WTC11 (cell line): ENCODE results near the gene CHST15. TPM values are rescaled to one million over a fixed set of nuclear protein-coding genes. Genes with fewer than 3 reads are reported as not detected.

Experiments
- ATAC-seq: fragments of 200-7000 bp; cut with Tn5 transposase; 2 replicates; pipeline ENCODE4 v1.10.0; 2021; ENCODE audit warnings: mild to moderate bottlenecking, moderate library complexity
- CTCF ChIA-PET: fragments of 300-600 bp; sonication (Branson Sonifier 250); formaldehyde crosslinking; loops from one replicate; lab custom pipeline; 2021; ENCODE audit warnings: antibody characterized with exemption; lab: Charles Lee
- POLR2A ChIA-PET: fragments of 350-600 bp; sonication (Branson Sonifier 250); formaldehyde crosslinking; loops from one replicate; lab custom pipeline; 2021; ENCODE audit warnings: antibody characterized with exemption; lab: Charles Lee
- DNase-seq: peaks from one replicate; pipeline ENCODE4 v3.0.0; 2021; ENCODE audit warnings: low spot score
- H3K27ac Mint-ChIP-seq: 2 replicates; pipeline ENCODE4 v1.8.0; 2021; ENCODE audit warnings: mixed read lengths
- H3K27me3 Mint-ChIP-seq: 2 replicates; pipeline ENCODE4 v1.8.0; 2021; ENCODE audit warnings: low read depth, mild to moderate bottlenecking, moderate library complexity, mixed read lengths
- H3K36me3 Mint-ChIP-seq: 2 replicates; pipeline ENCODE4 v1.8.0; 2021; ENCODE audit warnings: mixed read lengths
- H3K4me1 Mint-ChIP-seq: 2 replicates; pipeline ENCODE4 v1.8.0; 2022; ENCODE audit warnings: mixed read lengths
- H3K4me3 Mint-ChIP-seq: 2 replicates; pipeline ENCODE4 v1.8.0; 2021; ENCODE audit warnings: mild to moderate bottlenecking, moderate library complexity, mixed read lengths
- H3K9me3 Mint-ChIP-seq: 2 replicates; pipeline ENCODE4 v1.8.0; 2021; ENCODE audit warnings: mixed read lengths
- ATF1 ChIP-seq: sonication (generic); formaldehyde crosslinking; IDR thresholded peaks from 2 replicates; pipeline ENCODE4 v1.8.1; 2023; ENCODE audit warnings: mild to moderate bottlenecking, moderate library complexity, missing genetic modification reagents
- ERG ChIP-seq: fragments of 250-450 bp; sonication (Bioruptor Pico); IDR thresholded peaks from 2 replicates; pipeline ENCODE4 v1.8.0; 2021; ENCODE audit warnings: mild to moderate bottlenecking
- ETV6 ChIP-seq: sonication (generic); formaldehyde crosslinking; IDR thresholded peaks from 2 replicates; pipeline ENCODE4 v1.8.1; 2022; ENCODE audit warnings: mild to moderate bottlenecking, missing genetic modification reagents
- FOXK1 ChIP-seq: sonication (generic); formaldehyde crosslinking; IDR thresholded peaks from 2 replicates; pipeline ENCODE4 v1.8.0; 2022; ENCODE audit warnings: mild to moderate bottlenecking, moderate library complexity, missing genetic modification reagents
- HMGXB4 ChIP-seq: sonication (generic); formaldehyde crosslinking; IDR thresholded peaks from 2 replicates; pipeline ENCODE4 v1.8.1; 2023; ENCODE audit warnings: mild to moderate bottlenecking, moderate library complexity, missing genetic modification reagents
- MXD4 ChIP-seq: fragments of 250-450 bp; sonication (Bioruptor Pico); IDR thresholded peaks from 2 replicates; pipeline ENCODE4 v1.8.0; 2021; ENCODE audit warnings: mild to moderate bottlenecking, moderate library complexity, borderline replicate concordance
- NFYB ChIP-seq: sonication (generic); formaldehyde crosslinking; conservative IDR thresholded peaks from 2 replicates; pipeline ENCODE4 v1.8.0; 2022; ENCODE audit warnings: low read depth, missing genetic modification reagents
- TEAD4 ChIP-seq: sonication (generic); formaldehyde crosslinking; IDR thresholded peaks from 2 replicates; pipeline ENCODE4 v1.8.0; 2022; ENCODE audit warnings: mild to moderate bottlenecking, missing genetic modification reagents
- TP53 ChIP-seq: sonication (generic); formaldehyde crosslinking; IDR thresholded peaks from 2 replicates; pipeline ENCODE4 v1.8.1; 2023; ENCODE audit warnings: mild to moderate bottlenecking, missing genetic modification reagents
- USF2 ChIP-seq: sonication (generic); formaldehyde crosslinking; IDR thresholded peaks from 2 replicates; pipeline ENCODE4 v1.8.1; 2023; ENCODE audit warnings: mild to moderate bottlenecking, missing genetic modification reagents, moderate library complexity
- ZNF121 ChIP-seq: sonication (generic); formaldehyde crosslinking; IDR thresholded peaks from 2 replicates; pipeline ENCODE4 v1.8.0; 2023; ENCODE audit warnings: missing genetic modification reagents
- ZNF138 ChIP-seq: sonication (generic); formaldehyde crosslinking; conservative IDR thresholded peaks from 2 replicates; pipeline ENCODE4 v1.8.1; 2022; ENCODE audit warnings: mild to moderate bottlenecking, moderate library complexity, missing genetic modification reagents
- ZNF263 ChIP-seq: sonication (generic); formaldehyde crosslinking; IDR thresholded peaks from 2 replicates; pipeline ENCODE4 v1.8.1; 2022; ENCODE audit warnings: low read depth, mild to moderate bottlenecking, moderate library complexity, missing genetic modification reagents
- ZNF317 ChIP-seq: sonication (generic); formaldehyde crosslinking; IDR thresholded peaks from 2 replicates; pipeline ENCODE4 v1.8.1; 2023; ENCODE audit warnings: low read depth, mild to moderate bottlenecking, moderate library complexity, missing genetic modification reagents, borderline replicate concordance
- ZNF423 ChIP-seq: fragments of 250-450 bp; sonication (Bioruptor Pico); IDR thresholded peaks from 2 replicates; pipeline ENCODE4 v2.1.2; 2022; ENCODE audit warnings: mild to moderate bottlenecking, moderate library complexity
- ZSCAN18 ChIP-seq: fragments of 250-450 bp; sonication (Bioruptor Pico); IDR thresholded peaks from 2 replicates; pipeline ENCODE4 v2.1.2; 2022; ENCODE audit warnings: mild to moderate bottlenecking, moderate library complexity
- total RNA-seq: library from RNA; stranded (reverse); gene quantifications from 3 replicates; pipeline ENCODE4 v1.2.3, GENCODE V29; 2021

CHST15 gene
- total RNA-seq, 1 experiment from 2014 or later = 10.7 TPM

- Mint-ChIP-seq H3K27ac (no peak overlapping the region), H3K36me3 (no peaks in the 10 kb centered on the region; the same call in 1 of the 2 replicates), H3K4me1 (peaks cover 63% of the 10 kb centered on the region), H3K9me3 (no peaks in the 10 kb centered on the region), H3K4me3 (no peak overlapping the region), H3K27me3 (no peaks in the 10 kb centered on the region)
- CTCF ChIA-PET = interaction anchor here (0.6 to 1.8 kb wide), 6 partner anchors 8 to 364 kb away, joined by 3 to 12 read pairs (median 6); no protein-coding TSS in a partner anchor
- TF ChIP-seq TP53 (CRISPR knock-in tag) (no peak), ZNF317 (CRISPR knock-in tag) (peak; percentile 51; the same call in 1 of the 2 replicates)
- ATAC-seq (no peak), DNase-seq (no peak)
- POLR2A ChIA-PET = no interaction called here
These were observed 68.2 kb downstream of the CHST15 start for GRCh38 chr10:124025152-124025551.

- H3K36me3 Mint-ChIP-seq = no peaks in the 10 kb centered on the region; the same call in 1 of the 2 replicates
- no peak for DNase-seq
These were observed 71.3 kb downstream of the CHST15 start for GRCh38 chr10:124022066-124022465.

GRCh38 chr10:124020981-124021815, 72.2 kb downstream of the CHST15 start:
- CTCF ChIA-PET = interaction anchor here (0.8 to 1.9 kb wide), 5 partner anchors 25 to 382 kb away, joined by 4 to 13 read pairs (median 6); no protein-coding TSS in a partner anchor
- Mint-ChIP-seq H3K9me3 (no peaks in the 10 kb centered on the region), H3K4me1 (peaks cover 80% of the 10 kb centered on the region), H3K27me3 (peaks cover 2% of the 10 kb centered on the region; the same call in 1 of the 2 replicates), H3K27ac (peak overlapping the region; percentile 96), H3K36me3 (no peaks in the 10 kb centered on the region; the same call in 1 of the 2 replicates)
- no peak for TF ChIP-seq FOXK1
- 0 out of 2 replicates have a peak, but pooled peaks have one; percentile 10 for TF ChIP-seq ETV6
- no peak for TF ChIP-seq ZSCAN18
- peak; percentile 32; the same call in 1 of the 2 replicates for TF ChIP-seq USF2
- TF ChIP-seq ZNF423 (CRISPR knock-in tag) = peak; percentile 35; the same call in 1 of the 2 replicates
- TF ChIP-seq ZNF263 (CRISPR knock-in tag) = peak; percentile 70; the same call in 1 of the 2 replicates
- TF ChIP-seq, all 79 proteins: peak for 4
- DNase-seq = no peak
- peak; percentile 31 for ATAC-seq
- POLR2A ChIA-PET = interaction anchor here (1.4 kb wide), 1 partner anchor 9 kb away, joined by 4 read pairs; no protein-coding TSS in a partner anchor
- peak overlapping the region; percentile 38 for H3K4me3 Mint-ChIP-seq

More at GRCh38 chr10:124022066-124022465, 71.3 kb downstream of the CHST15 start:
- Mint-ChIP-seq H3K4me3 (peak overlapping the region; percentile 38; the same call in 1 of the 2 replicates), H3K27me3 (peaks cover 2% of the 10 kb centered on the region; the same call in 1 of the 2 replicates), H3K27ac (peak overlapping the region; percentile 96), H3K4me1 (peaks cover 81% of the 10 kb centered on the region), H3K9me3 (no peaks in the 10 kb centered on the region)
- CTCF ChIA-PET = interaction anchor here (1.4 to 1.8 kb wide), 2 partner anchors 26 to 44 kb away, joined by 6 to 10 read pairs; no protein-coding TSS in a partner anchor
- no peak for ATAC-seq
- TF ChIP-seq HMGXB4 (CRISPR knock-in tag) = no peak
- no peak for TF ChIP-seq ATF1
- TF ChIP-seq ZNF423 (CRISPR knock-in tag) = no peak
- no peak for TF ChIP-seq ERG (CRISPR knock-in tag)
- TF ChIP-seq ZNF121 = no peak
- TF ChIP-seq MXD4 (CRISPR knock-in tag) = no peak
- no peak for TF ChIP-seq TEAD4 (CRISPR knock-in tag)
- TF ChIP-seq NFYB (CRISPR knock-in tag) = no peak
- TF ChIP-seq ZNF138 = no peak
- POLR2A ChIA-PET = no interaction called here
